Rectal smooth muscle tissue (tissue), 1 donor: ENCODE measurements around the gene HTR1D.
"Not testable (repeated sequence)": the region's sequence is repeated elsewhere in the genome, so short reads cannot be mapped to it uniquely, and the experiment has no call there.

Experiments used
- H3K27ac ChIP-seq: one replicate; pipeline ENCODE4 v1.7.0; 2013; ENCODE audit warnings: low read depth, low read length, inconsistent platforms
- H3K27me3 ChIP-seq: one replicate; pipeline ENCODE4 v1.7.0; 2013; ENCODE audit warnings: low read length; ENCODE audit not compliant: control insufficient read depth, insufficient read depth
- H3K36me3 ChIP-seq: one replicate; pipeline ENCODE4 v1.7.0; 2013; ENCODE audit warnings: low read length; ENCODE audit not compliant: control insufficient read depth, insufficient read depth
- H3K4me1 ChIP-seq: one replicate; pipeline ENCODE4 v1.7.0; 2013; ENCODE audit warnings: low read length; ENCODE audit not compliant: control insufficient read depth, insufficient read depth
- H3K4me3 ChIP-seq: one replicate; pipeline ENCODE4 v1.7.0; 2013; ENCODE audit warnings: low read length
- H3K9ac ChIP-seq: one replicate; pipeline ENCODE4 v1.7.0; 2013; ENCODE audit warnings: low read length

HTR1D gene

GRCh38 chr1:23238565-23238964 lies 21.3 kb upstream of the HTR1D start:
- Histone ChIP-seq H3K27me3 (no peaks in the 10 kb centered on the region), H3K4me3 (no peak overlapping the region), H3K9ac (no peak overlapping the region), H3K27ac (no peak overlapping the region), H3K36me3 (no peaks in the 10 kb centered on the region), H3K4me1 (no peaks in the 10 kb centered on the region)

DNA sequence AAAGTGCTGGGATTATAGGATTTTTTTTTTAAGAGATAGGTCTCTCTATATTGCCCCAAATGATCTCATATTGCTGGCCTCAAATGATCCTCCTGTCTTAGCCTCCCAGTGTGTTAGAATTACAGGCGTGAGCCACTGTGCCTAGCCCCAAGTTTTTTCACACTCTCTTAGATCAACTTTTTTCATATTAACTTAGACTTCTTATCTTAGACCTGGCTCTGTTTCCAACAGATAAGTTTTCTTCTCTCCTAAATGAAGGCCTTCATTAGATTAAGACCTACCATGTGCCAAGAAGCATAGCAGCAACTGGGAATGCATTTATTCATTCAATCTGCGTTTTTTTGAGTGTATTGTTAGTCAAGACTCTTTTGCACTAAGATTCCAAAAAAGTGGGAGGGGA lies 20.2 kb upstream of the HTR1D start:
- Histone ChIP-seq H3K27ac (no peak overlapping the region), H3K4me3 (no peak overlapping the region), H3K36me3 (no peaks in the 10 kb centered on the region), H3K4me1 (no peaks in the 10 kb centered on the region), H3K27me3 (no peaks in the 10 kb centered on the region), H3K9ac (no peak overlapping the region)

DNA sequence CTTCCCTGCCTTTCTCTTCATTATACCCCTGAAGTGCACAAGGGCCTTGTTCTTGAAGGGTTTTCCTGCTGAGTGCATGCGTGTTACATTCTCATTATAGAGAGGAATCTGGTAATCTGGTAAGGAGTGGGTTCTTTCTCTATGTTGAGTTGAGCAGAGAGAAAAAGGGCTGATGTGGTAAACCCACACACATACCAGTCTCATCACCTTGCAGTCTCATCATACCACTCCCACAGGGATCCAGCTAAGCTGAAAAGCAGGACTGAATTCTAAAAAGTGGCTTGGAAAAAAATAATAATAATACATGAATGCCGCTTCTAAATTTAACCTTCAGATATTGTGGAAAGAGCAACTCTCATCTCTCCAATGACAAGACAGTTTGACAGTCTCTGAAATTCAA lies 10.5 kb upstream of the HTR1D start:
- H3K9ac ChIP-seq, result no peak overlapping the region
- no peak overlapping the region for H3K27ac ChIP-seq
- H3K4me3 ChIP-seq, result no peak overlapping the region
- H3K36me3 ChIP-seq, result no peaks in the 10 kb centered on the region
- H3K27me3 ChIP-seq, result no peaks in the 10 kb centered on the region
- H3K4me1 ChIP-seq, result no peaks in the 10 kb centered on the region

GRCh38 chr1:23224739-23225648 lies 7.7 kb upstream of the HTR1D start:
- H3K4me1 ChIP-seq, result no peaks in the 10 kb centered on the region
- no peak overlapping the region for H3K4me3 ChIP-seq
- H3K9ac ChIP-seq, result no peak overlapping the region
- H3K36me3 ChIP-seq, result no peaks in the 10 kb centered on the region
- no peaks in the 10 kb centered on the region for H3K27me3 ChIP-seq
- no peak overlapping the region for H3K27ac ChIP-seq

DNA sequence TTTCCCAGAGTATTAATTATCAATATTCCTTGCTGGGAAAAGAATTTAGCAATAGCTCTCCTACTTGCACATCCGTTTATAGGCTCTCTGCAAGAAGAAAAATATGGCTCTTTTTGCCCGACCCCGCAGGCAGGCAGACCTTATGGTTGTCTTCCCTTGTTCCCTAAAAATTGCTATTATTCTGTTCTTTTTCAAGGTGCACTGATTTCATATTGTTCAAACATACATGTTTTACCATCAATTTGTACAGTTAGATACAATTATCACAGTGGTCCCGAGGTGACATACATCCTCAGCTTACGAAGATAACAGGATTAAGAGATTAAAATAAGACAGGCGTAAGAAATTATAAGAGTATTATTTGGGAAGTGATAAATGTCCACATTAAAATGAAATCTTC lies 6.7 kb upstream of the HTR1D start:
- not testable (repeated sequence) for H3K27ac ChIP-seq, H3K27me3 ChIP-seq, H3K4me1 ChIP-seq, H3K36me3 ChIP-seq, H3K4me3 ChIP-seq, H3K9ac ChIP-seq

GRCh38 chr1:23223490-23223951 lies 6.2 kb upstream of the HTR1D start:
- H3K27ac ChIP-seq, H3K4me1 ChIP-seq, H3K4me3 ChIP-seq, H3K27me3 ChIP-seq, H3K9ac ChIP-seq, H3K36me3 ChIP-seq: not testable (repeated sequence)

GRCh38 chr1:23222742-23223141 lies 5.4 kb upstream of the HTR1D start:
- Histone ChIP-seq H3K4me3 (no peak overlapping the region), H3K4me1 (no peaks in the 10 kb centered on the region), H3K27me3 (peaks cover 1% of the 10 kb centered on the region), H3K9ac (no peak overlapping the region), H3K36me3 (no peaks in the 10 kb centered on the region), H3K27ac (no peak overlapping the region)

DNA sequence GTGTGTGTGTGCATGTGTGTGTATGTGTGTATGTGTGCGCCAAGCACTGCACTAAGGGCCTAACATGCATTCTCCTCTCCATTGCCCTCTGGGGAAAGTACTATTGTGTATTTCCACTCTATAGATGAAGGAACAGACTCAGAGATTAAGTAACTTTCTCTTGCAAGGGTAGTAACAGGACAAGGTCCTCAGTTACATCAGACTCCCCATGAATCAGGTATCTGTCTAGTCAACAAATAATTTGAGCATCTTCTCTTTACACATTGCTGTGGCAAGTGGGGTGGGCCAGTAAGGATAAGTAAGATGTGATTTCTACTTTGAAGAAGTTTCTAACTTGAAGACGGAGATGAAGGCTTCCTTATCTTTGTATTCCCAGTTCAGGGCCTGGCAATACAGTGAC lies 5.0 kb upstream of the HTR1D start:
- H3K27me3 ChIP-seq, result peaks cover 4% of the 10 kb centered on the region
- no peaks in the 10 kb centered on the region for H3K36me3 ChIP-seq
- no peak overlapping the region for H3K9ac ChIP-seq
- H3K4me1 ChIP-seq, result no peaks in the 10 kb centered on the region
- H3K27ac ChIP-seq, result no peak overlapping the region
- H3K4me3 ChIP-seq, result no peak overlapping the region

- peaks cover 12% of the 10 kb centered on the region for H3K27me3 ChIP-seq
- no peaks in the 10 kb centered on the region for H3K4me1 ChIP-seq
- H3K4me3 ChIP-seq, result no peak overlapping the region
- H3K36me3 ChIP-seq, result no peaks in the 10 kb centered on the region
- H3K9ac ChIP-seq, result no peak overlapping the region
- no peak overlapping the region for H3K27ac ChIP-seq
Observed at GRCh38 chr1:23221107-23221506, 3.8 kb upstream of the HTR1D start.

DNA sequence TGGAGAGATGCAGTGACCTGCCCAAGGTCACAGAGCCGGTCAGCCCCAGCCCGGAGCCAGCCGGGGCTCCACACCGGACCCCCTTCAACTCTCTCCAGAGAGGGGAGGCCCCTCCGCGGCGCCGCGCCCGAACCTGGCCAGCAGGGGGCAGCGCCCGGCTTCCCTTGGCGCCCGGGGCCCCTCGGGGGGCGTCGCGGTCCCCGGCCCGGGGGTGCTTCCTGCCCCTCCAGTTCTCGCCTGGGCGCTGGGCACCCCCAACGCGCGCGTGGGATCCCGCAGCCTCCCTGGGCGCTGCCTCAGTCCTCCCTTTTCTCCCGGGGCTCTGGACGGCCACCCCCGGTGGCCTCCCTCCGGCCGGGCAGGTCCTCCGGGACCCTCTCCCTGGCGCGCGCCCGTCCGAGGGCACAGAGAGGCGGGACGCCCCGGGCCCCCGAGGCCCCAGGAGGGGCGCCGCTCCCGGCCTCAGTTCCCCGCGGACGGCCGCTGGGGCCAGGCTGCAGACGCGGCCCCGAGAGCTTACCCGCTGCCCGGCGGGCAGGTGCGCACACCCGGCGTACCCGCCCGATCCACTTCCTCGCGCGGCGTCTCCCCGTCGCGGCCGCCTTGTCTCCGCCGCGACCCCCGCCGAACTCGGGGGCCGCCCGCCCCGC lies 406 bp downstream of the HTR1D start:
- no peaks in the 10 kb centered on the region for H3K36me3 ChIP-seq
- H3K27ac ChIP-seq, result no peak overlapping the region
- peak overlapping the region; percentile 41 for H3K4me3 ChIP-seq
- peaks cover 29% of the 10 kb centered on the region for H3K27me3 ChIP-seq
- H3K4me1 ChIP-seq, result no peaks in the 10 kb centered on the region
- H3K9ac ChIP-seq, result no peak overlapping the region

- no peak overlapping the region for H3K27ac ChIP-seq
- H3K4me3 ChIP-seq, result no peak overlapping the region
- no peaks in the 10 kb centered on the region for H3K4me1 ChIP-seq
- H3K27me3 ChIP-seq, result peaks cover 29% of the 10 kb centered on the region
- H3K9ac ChIP-seq, result no peak overlapping the region
- H3K36me3 ChIP-seq, result no peaks in the 10 kb centered on the region
Observed at GRCh38 chr1:23215751-23216449, 1.4 kb downstream of the HTR1D start.

GRCh38 chr1:23215291-23215690 lies 2.0 kb downstream of the HTR1D start:
- Histone ChIP-seq H3K9ac (no peak overlapping the region), H3K27me3 (peaks cover 29% of the 10 kb centered on the region), H3K4me1 (no peaks in the 10 kb centered on the region), H3K36me3 (no peaks in the 10 kb centered on the region), H3K4me3 (no peak overlapping the region), H3K27ac (no peak overlapping the region)
